Right atrium auricular region (tissue), 2 donors: ENCODE measurements around the gene ATAD3C. TPM values are rescaled to one million over a fixed set of nuclear protein-coding genes. Genes with fewer than 3 reads are reported as not detected.

Experiments
- DNase-seq: peaks from one replicate; pipeline ENCODE4 v3.0.0-alpha.2; 2019; ENCODE audit warnings: low spot score
- H3K27ac ChIP-seq, 2 donors: fragments of 200-600 bp; sonication (generic); 1 replicate in 1 of 2; 2 replicates in 1 of 2; pipeline ENCODE4 v1.5.1; 2016 to 2019
- H3K27me3 ChIP-seq, 2 donors: fragments of 200-600 bp; sonication (generic); one replicate each; pipeline versions ENCODE4 v1.5.1 to v1.6.0; 2017 to 2019
- H3K36me3 ChIP-seq: fragments of 200-600 bp; sonication (generic); one replicate; pipeline ENCODE4 v1.5.1; 2016
- H3K4me1 ChIP-seq, 2 donors: fragments of 200-600 bp; sonication (generic); one replicate each; pipeline versions ENCODE4 v1.5.1 to v1.6.0; 2017 to 2019
- H3K4me3 ChIP-seq, 2 donors: fragments of 200-600 bp; sonication (generic); 1 replicate in 1 of 2; 2 replicates in 1 of 2; pipeline ENCODE4 v1.5.1; 2017 to 2019; ENCODE audit warnings: mild to moderate bottlenecking in 1 of 2, moderate library complexity in 1 of 2
- H3K9me3 ChIP-seq, 2 donors: fragments of 200-600 bp; sonication (generic); one replicate each; pipeline ENCODE4 v1.5.1; 2019
- CTCF ChIP-seq, 2 donors: fragments of 200-600 bp; sonication (generic); IDR thresholded peaks; one replicate each; pipeline ENCODE4 v1.5.1; 2019; ENCODE audit warnings: antibody characterized with exemption in 2 of 2
- total RNA-seq, 2 donors: library from RNA; depleted of rRNA; stranded (reverse); fragments of >200 nt; gene quantifications; one replicate each; pipeline ENCODE4 v1.1.0, GENCODE V29; 2016

The ATAD3C gene
- total RNA-seq, 2 donors from 2014 or later, result 1.4 to 2.8 TPM

GRCh38 chr1:1421907-1422464 is 27.5 kb upstream of the ATAD3C start:
- Histone ChIP-seq H3K9me3 (no peaks in the 10 kb centered on the region), H3K4me1 (peaks cover 0 to 16% of the 10 kb centered on the region in 2 donors), H3K27me3 (no peaks in the 10 kb centered on the region), H3K36me3 (no peaks in the 10 kb centered on the region), H3K27ac (no peak overlapping the region), H3K4me3 (no peak overlapping the region)
- no peak for TF ChIP-seq CTCF (IDR thresholded peaks at IDR 0.05)
- DNase-seq, result no peak

- no peak overlapping the region for H3K27ac ChIP-seq
- peaks cover 0 to 16% of the 10 kb centered on the region in 2 donors for H3K4me1 ChIP-seq
- H3K4me3 ChIP-seq, result no peak overlapping the region
- no peaks in the 10 kb centered on the region for H3K36me3 ChIP-seq
- no peak for TF ChIP-seq CTCF (IDR thresholded peaks at IDR 0.05)
- DNase-seq, result no peak
- H3K9me3 ChIP-seq, result no peaks in the 10 kb centered on the region
- no peaks in the 10 kb centered on the region for H3K27me3 ChIP-seq
These were observed 26.8 kb upstream of the ATAD3C start for GRCh38 chr1:1422465-1423244.

- peaks cover 0 to 16% of the 10 kb centered on the region in 2 donors for H3K4me1 ChIP-seq
- TF ChIP-seq CTCF (IDR thresholded peaks at IDR 0.05), result no peak
- no peaks in the 10 kb centered on the region for H3K36me3 ChIP-seq
- no peaks in the 10 kb centered on the region for H3K27me3 ChIP-seq
- H3K27ac ChIP-seq, result no peak overlapping the region
- H3K9me3 ChIP-seq, result no peaks in the 10 kb centered on the region
- no peak for DNase-seq
- no peak overlapping the region for H3K4me3 ChIP-seq
These were observed 26.3 kb upstream of the ATAD3C start for GRCh38 chr1:1423245-1423597.

- no peak for DNase-seq
- peaks cover 0 to 18% of the 10 kb centered on the region in 2 donors for H3K4me1 ChIP-seq
- H3K4me3 ChIP-seq, result no peak overlapping the region
- H3K27me3 ChIP-seq, result no peaks in the 10 kb centered on the region
- H3K36me3 ChIP-seq, result no peaks in the 10 kb centered on the region
- TF ChIP-seq CTCF (IDR thresholded peaks at IDR 0.05), result no peak
- no peak overlapping the region for H3K27ac ChIP-seq
- H3K9me3 ChIP-seq, result no peaks in the 10 kb centered on the region
These were observed 24.8 kb upstream of the ATAD3C start for GRCh38 chr1:1424707-1425106.

- H3K27ac ChIP-seq, result no peak overlapping the region
- no peaks in the 10 kb centered on the region for H3K9me3 ChIP-seq
- H3K4me3 ChIP-seq, result no peak overlapping the region
- no peaks in the 10 kb centered on the region for H3K27me3 ChIP-seq
- TF ChIP-seq CTCF (IDR thresholded peaks at IDR 0.05), result no peak
- DNase-seq, result no peak
- no peaks in the 10 kb centered on the region for H3K36me3 ChIP-seq
- peaks cover 0 to 22% of the 10 kb centered on the region in 2 donors for H3K4me1 ChIP-seq
These were observed 24.1 kb upstream of the ATAD3C start for GRCh38 chr1:1425426-1425752.
